Left hindlimb (tissue), 1 donor: ENCODE data around the gene ATXN10.
A peak's percentile ranks its signal among the peaks of the same experiment; 100 is the strongest.

Source experiments
- DNase-seq: peaks from one replicate; pipeline ENCODE4 v3.0.0-alpha.2; 2018

ATXN10 gene

DNA sequence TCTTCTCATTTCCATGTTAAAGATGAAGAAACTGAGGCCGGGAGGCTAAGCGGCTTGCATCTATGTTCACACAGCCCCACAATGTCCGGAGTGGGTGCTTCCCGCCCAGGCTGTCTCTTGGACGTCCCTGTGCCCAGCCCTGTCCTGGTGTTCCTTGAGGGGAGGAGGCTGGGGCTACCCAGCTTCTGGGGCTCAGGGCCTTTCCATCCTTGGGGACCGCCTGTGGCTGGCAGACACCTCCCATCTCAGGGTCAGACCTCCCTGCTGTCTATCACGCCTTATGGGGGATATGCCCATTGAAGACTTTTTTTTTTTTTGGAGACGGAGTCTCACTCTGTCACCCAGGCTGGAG lies 209.9 kb downstream of the ATXN10 start:
- no peak for DNase-seq

DNA sequence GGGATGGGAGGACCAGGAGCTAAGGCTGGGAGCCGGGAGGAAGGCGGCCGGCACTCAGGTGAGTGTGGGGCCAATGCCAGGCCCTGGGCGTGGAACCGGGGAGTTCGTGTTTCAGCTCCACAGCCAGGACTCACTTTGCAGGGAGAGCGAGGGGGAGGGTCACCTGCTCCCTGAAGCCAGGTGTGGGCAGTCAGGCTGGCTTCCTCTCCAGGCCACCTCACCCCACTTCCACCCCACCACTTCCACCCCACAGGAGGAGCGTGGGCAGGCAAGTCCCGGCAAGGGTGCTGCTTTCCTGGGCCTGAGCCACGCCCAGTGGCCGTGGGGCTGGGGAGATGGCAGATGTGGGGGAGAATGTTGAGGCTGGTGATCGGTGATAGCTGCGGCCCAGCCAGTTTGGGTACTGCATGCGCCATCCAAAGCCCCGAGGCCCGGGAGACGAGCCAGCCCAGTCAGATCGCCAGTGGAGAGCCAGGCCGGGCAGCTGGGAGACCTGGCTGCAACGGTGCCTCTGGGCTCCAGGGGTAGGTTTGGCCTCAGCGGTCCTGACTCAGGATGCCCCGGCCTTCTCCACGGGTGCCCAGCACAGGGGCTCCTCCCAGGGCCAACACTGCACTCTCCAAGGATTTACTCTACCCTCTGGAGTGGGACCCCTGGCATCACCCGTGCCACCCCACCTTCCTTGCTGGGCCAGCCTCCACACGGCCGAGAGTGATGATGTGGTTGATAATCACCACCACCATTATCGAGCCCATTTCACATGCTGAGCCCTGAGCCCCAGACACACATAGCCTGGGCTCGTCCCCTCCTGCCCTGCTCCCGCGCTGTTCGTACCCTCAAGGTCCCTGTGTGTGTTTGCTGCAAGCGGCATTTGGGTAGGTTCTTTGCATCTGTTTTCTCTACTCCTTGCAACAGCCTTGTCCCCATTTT lies 211.5 kb downstream of the ATXN10 start:
- DNase-seq: peak; percentile 23

DNA sequence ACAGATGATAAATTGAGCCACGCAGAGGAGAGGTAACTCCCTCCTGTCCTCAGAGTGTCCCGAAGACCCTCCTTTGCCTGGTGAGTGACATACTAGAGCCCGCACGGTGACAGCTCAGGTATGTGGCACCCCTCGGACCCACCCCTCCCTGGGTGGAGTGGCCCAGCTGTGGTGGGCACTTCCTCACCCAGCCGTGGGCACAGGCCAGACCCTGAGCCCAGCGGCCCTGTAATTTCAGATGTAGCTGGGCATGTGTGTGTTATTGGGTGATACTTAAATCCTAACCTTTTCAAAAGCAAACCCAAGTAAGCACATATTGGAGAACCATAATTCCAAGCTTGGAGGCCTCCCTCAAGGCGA lies 212.2 kb downstream of the ATXN10 start:
- DNase-seq: peak; percentile 32

DNA sequence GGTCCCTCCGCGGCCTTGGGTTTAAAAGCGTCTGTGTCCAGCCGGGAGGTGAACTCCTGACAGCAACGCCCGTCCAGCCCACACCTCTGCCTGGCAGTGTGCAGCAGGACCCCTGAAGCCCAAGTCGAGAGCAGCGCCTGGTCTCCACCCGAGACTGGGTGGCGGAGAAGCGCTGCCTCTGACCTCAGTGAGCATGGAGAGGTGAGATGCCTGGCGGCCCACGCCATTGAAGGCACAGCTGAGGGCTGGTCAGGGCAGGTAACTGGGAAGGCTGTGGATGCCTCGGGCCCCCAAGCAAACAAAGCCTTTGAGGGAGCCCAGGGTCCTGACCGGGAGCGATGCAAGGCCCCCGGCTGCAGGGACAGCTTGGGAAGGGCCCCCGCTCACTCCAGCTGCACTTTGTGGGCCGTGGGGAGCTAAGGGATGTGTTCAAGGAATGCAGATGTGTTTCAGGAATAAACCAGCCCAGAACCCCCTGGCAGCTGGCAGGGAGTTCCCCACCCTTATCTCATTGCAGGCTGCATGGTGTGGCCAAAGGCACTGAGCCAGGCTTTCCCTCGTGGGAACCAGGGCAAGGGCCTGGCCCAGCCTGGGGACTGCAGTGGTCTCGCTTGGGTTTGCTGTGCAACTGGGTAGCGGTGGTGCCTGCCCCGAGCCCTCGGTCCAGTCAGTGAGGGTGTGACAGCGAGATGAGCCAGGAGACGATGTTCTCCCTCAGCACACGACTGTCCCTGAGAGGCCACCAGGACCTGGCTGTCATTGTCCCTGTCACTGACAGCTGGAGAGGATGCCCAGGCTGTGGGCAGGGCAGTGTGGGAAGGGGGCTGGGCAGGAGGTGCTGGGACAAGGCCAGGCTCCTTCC lies 212.8 kb downstream of the ATXN10 start:
- peak; percentile 36 for DNase-seq

DNA sequence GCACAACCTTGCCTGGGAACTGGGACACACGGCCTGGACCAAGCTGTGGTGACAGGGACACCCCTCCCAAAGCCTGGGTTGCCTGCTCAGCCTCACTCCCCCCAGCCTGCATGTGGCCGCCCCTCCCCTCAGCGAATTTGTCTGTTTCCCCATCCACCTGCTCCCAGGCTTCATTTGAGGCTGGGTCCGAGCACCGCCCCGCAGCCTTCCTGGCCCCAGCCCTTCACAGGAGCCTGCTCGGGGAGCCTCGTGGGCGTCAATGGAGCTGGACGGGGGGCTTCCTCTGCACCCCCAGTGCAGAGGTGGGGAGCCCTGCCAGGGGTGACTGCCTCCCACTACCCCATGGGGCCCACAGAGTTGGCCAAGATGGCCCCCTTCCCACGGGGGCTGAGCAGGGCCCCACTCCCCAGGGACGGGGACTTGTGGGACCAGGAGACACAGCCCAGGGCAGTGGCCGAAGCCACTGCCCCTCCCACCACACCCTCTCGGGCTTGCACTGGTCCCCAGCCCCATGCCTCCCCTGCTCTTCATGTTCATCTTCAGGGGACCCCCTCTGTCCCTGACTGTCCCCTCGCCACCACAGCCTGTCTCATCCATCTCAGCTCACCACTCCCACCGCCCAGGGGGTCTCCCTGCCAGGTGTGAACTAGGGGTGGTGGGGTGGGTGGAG lies 213.7 kb downstream of the ATXN10 start:
- no peak for DNase-seq

DNA sequence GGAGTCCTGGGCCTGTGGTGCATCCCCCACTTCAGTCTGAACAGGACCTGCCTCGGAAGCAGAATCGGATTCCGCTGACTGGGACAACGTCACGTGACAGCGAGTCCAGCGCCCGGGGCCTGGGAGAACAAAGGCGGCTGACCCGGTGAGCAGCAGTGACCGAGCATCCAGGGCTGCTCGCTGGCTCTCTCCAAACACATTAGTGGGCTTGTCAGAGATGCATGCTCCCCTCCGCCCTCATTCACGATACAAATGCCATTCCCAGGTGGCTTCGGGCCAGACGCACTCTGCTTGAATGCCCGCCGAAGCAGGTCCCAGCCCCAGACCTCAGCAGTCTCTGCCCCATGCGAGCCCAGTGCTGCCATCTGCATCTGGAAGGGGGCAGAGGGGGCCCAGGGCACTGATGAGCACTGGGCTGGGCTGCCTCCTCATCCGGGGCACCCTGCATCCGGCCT lies 214.3 kb downstream of the ATXN10 start:
- peak; percentile 23 for DNase-seq

DNA sequence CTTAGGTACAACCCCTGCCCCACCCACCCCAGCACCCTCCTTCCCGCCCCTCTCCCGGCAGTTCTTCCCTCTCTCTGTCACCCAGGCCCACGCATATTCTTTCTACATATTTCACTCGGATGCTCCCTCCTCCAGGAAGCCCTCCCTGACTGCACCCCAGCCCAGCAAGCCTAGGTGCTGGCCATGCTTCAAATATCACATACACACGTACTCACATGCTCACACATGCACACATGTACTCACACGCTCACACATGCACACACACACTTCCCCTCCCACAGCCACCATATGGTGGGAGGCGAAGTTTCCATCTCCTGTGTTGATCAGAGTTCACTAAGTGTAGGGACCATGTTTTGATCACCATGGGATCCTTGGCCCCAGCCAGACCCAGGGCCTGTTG lies 214.9 kb downstream of the ATXN10 start:
- peak; percentile 8 for DNase-seq

DNA sequence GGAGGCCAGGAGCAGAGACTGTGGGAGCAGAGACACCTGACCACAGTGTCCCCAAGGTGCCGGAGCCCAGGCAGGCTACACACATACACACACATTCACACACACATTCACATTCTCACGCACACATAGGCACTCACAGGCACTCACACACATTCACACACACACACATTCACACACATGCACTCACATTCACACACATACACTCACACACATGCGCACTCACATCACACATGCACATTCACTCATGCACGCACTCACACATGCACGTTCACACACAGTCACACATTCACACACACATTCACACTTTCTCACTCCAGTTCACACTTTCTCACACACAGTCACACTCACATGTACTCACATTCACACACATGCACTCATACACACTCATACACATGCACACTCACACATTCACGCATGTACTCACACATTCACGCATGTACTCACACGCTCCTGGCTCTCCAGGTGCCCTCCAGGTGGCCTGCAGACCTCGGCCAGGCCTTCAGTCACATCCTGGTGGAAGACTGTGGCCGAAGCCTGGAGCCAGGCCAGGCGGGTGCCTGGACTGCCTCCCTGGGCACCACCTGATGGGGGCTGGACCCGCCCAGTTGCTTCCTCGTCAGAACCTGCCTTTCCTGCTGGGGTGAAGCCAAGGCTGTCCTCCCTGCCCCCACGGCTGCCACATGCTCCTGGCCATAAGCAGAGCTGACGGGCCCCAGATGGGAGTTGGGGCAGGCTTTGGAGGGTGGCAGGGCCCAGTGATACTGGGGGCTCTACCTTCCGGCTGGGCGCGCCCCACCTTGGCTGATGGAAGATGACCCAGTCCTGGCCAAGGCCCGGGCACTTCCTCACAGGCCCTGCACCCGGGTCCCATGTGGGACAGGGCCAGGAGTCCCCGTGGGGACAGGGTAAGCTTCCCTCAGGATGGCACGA lies 215.8 kb downstream of the ATXN10 start:
- peak; percentile 27 for DNase-seq

DNA sequence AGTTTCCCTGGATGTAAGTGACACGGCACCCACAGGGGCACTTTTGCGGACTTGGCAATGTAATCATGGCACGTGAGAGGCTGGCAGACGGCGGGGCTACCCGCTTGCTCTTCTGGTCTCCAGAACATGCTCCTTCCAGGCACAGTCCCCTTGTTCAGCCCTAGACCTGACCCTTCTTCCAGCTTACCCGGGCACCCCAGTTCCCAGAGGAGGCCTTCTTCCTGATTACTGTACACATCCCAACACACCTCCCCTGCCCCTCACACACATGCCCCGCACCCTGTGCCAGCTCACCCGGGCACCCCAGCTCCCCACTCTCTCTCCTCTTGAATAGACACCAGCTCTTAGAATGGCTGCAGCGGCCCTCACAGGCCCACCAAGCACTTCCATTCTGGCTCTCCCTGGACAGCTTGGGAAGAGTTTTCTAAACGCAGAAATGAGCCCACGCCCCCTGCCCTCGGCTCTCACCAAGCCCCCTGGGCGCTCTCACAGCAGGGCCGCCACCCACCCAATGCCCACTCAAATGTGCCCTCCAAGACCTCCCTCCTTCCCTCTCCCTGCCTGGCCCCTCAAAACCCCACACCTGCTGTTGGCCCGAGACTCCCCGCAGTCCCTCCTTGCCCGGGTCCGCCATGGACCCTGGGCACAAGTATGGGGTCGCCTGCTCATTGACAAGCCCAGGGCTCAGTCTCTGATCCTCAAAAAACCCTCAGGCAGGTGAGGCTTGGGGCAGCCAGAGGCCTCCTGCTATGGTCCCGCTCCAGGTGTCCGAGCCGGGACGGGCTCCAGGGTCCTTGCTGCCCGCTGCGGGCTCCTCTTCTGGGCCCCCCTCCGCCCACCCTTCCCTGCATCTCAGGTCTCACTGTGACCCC lies 216.8 kb downstream of the ATXN10 start:
- no peak for DNase-seq

DNA sequence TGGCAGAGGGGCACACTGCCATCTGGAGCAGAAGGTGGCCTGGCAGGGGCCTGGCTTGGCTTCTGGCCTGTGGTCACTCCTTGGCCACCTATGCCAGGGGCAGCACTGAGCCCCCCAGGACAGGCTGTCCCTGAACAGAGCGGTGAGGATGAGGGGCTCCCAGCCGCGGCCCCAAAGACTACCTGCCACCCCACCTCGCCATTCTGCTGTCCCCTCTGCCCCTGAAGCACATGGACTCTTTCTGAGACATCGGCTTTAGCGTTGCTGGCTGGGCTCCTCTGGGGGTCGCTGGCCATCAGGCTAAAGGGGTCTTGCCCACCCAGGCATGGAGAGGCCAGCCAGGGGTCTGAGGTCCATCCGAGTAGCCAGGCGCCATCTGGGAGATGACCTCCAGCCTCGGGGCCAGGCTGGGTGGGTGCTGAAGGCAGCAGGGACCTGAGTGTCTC lies 217.5 kb downstream of the ATXN10 start:
- peak; percentile 6 for DNase-seq

DNA sequence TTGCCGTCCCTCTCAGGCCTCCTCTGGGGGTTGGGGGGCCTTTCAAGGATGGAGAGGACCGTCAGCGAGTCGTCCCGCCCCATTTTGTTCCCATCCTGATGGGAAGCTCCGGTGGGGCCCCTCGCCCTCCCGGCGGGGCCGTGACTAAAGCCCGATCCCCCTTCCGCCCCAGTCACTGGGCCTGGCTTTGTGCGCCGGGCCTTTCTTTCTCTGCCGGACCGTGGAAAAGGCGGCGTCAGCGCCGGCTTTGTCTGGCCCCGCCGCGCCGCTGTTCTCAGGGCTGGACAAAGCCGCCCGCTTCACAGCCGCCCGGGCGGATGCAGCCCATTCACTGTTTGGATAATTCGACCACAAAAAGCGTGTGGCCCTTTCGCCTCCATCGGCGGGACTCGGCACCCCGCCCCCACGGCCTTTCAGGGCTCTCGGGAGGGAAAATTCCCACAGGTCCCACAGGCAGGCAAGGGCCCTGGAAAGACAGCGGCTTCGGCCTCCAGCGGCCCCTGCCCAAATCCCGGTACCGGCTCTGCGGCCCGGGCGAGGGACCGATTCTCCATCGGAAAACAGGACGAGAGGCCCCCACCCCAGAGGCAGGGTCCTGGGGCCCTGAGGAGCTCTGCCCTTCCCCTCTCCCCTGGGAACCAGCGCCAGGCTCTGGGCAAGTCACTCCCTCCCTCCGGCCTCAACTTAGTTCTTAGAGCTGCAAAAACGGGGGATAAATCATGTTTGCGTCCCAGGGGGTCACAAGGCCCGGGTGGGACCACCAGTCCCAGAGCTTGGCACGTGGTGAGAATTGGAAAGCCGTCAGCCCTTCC lies 218.1 kb downstream of the ATXN10 start:
- peak; percentile 30 for DNase-seq

DNA sequence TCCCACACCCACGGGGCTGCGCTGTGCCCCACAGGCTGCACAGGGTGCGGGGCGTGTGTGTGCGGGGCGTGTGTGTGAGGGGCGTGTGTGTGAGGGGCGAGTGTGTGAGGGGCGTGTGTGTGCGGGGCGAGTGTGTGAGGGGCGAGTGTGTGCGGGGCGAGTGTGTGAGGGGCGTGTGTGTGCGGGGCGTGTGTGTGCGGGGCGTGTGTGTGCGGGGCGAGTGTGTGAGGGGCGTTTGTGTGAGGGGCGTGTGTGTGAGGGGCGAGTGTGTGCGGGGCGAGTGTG lies 218.7 kb downstream of the ATXN10 start:
- DNase-seq: no peak

DNA sequence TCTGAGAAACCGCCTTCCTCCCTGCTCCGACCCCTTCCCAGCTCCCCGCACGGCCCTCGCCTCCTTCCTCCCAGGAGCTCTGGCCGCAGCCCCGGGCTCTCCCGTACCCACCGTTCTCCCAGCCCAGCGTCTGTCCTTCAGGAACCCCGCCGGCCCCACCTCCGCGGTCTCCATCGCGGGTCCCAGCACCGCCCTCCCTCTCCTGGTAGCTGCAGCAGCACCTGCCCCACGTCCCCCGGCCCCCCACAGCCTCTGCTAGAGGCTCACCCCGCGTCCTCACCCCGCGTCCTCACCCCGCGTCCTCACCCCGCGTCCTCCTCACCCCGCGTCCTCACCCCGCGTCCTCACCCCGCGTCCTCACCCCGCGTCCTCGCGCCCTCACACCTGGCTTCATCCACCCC lies 219.4 kb downstream of the ATXN10 start:
- peak; percentile 24 for DNase-seq

DNA sequence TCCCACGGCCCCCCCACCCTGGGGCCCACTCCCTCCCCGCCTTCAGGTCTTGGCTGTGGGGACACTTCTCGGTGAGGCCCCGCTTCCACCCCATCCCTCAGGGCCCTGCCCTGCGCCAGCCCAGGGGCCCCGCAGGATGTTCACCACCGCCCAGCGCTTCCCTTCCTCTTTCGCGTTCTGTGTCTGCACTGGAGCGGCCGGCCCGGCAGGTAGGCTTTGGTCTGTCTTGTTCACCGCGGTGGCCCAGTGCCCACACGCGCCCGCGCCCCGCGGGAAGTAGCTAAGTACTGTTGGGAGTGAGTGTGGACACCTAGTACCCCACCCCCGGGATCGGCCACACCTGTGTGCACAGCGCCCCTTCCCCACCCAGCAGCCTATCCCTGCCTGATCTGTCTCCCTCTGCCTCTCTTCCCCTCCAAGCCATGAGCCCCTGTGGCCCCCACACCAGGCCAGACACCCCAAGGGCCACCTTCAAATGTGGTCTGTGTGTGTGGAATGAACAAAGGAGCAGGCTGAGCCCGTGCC lies 219.9 kb downstream of the ATXN10 start:
- no peak for DNase-seq

DNA sequence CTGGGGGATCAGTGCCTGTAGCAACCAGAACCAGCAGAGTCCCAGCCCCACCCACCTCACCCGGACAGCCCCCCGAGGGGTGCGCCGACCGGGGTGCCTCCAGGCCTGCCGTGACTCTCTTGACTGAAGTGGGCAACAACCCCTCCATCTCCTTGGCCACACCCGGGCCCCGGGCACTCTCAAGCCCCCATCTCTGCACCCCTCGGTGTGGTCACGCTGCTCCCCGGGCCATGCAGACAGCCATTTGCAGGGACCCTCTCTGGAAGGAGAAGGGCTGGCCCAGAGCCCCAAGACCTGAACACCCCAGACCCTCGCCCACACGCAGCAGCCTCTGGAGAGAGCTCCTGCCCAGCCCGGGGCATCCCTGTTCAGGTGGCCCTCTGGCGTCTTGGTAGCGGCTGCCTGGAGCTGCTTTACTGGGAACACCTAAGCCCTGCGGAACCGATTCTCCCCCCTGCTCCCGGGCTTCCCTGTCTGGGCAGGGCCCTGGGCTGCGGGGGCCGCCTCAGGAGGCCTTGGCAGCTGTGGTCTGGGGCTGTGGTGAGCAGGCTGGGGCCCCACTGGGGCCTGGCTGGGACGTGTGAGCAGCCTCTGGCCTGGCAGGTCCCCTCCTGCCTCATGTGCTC lies 220.5 kb downstream of the ATXN10 start:
- DNase-seq: peak; percentile 46

DNA sequence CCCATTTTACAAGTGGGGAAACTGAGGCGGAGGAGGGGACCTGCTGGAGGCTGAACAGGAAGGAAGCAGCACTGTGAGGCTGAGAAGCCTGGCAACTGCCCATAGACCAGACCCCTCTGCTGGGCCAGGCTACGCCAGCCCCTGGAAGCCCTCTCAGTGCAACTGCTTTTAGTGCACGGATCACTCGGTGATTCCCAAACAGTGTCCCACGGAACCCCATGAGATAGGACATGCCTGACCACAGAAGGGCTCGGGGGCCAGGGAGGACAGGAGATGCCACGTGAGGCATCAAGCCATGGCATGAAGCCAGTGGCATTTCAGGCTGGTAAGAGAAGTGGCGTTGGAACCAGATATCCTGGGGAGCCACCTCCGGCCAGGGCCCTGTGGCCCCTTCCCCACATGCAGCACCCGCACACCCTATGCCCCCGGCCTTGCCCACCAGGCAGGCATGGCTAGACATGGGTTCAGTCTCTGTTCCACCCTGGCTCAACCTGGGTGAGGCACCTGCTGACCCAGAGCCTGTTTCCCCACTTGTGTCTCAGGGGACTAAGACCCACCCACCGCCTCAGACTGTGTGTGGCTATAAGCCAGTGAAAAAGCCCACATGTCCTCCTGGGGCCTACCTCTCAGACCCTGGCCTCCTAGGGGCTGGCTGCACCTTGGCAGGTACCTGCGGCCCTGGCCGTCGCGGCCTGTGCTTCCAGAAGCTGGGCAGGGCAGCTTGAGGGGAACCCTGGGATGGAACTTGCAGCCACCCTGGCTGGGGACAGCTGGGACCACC lies 221.2 kb downstream of the ATXN10 start:
- DNase-seq: peak; percentile 18

DNA sequence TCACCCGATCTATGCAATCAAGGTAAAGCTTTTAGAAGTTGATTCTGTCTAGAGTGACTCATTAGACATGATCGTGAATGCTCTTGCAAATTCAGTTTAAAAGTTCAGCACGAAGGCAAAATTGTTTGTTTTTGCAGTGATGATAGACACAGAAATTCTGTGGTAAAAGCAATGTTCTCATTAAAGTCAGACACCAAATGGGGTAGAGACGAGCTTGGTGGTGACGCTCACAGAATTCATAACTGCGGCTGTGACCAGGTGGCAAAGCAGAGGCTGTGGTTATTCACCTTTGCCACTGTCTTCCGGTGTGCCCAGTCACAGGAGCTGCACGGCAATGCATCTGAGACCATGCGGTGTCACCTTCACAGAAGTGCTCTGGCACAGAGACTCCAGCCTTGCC lies 221.9 kb downstream of the ATXN10 start:
- DNase-seq: peak; percentile 16
